Caco-2 (cell line): ENCODE data around the gene GPX6. TPM values are rescaled to one million over a fixed set of nuclear protein-coding genes. Genes with fewer than 3 reads are reported as not detected.

ENCODE experiments used
- BruUV-seq: library from RNA; stranded (reverse); fragments of 400-500 nt; replicated peaks from 2 replicates; lab custom pipeline; 2021; lab: Mats Ljungman, UMichigan
- CTCF ChIA-PET: fragments of 300-600 bp; sonication (Branson Sonifier 250); formaldehyde crosslinking; loops from one replicate; lab custom pipeline; 2022; ENCODE audit warnings: antibody characterized with exemption; lab: Charles Lee
- POLR2A ChIA-PET: fragments of 300-600 bp; sonication (Branson Sonifier 250); formaldehyde crosslinking; loops from one replicate; lab custom pipeline; 2022; ENCODE audit warnings: antibody characterized with exemption; lab: Charles Lee
- DNase-seq, 2 experiments: peaks; one replicate each; pipeline versions ENCODE4 v3.0.0 to v3.0.0-alpha.2; 2020 to 2022
- H3K27me3 ChIP-seq: replicated peaks from 2 replicates; pipeline ENCODE4 v1.6.0; 2011; ENCODE audit warnings: low read length; ENCODE audit not compliant: control insufficient read depth, insufficient read depth
- H3K36me3 ChIP-seq: 2 replicates; pipeline ENCODE4 v1.5.1; 2011; ENCODE audit warnings: low read length; ENCODE audit not compliant: control insufficient read depth, insufficient read depth
- H3K4me1 ChIP-seq: fragments of 250-450 bp; sonication (Bioruptor Pico); 2 replicates; pipeline ENCODE4 v1.5.1; 2020; ENCODE audit warnings: mild to moderate bottlenecking
- H3K4me3 ChIP-seq: 2 replicates; pipeline ENCODE4 v1.5.1; 2011; ENCODE audit warnings: low read depth, mild to moderate bottlenecking, control low read depth, low read length
- H3K9me3 ChIP-seq: fragments of 250-450 bp; sonication (Bioruptor Pico); 2 replicates; pipeline ENCODE4 v1.5.1; 2020; ENCODE audit warnings: mild to moderate bottlenecking, moderate library complexity
- H3K27ac Mint-ChIP-seq: one replicate; pipeline ENCODE4 v1.8.0; 2022; ENCODE audit warnings: mixed read lengths; ENCODE audit not compliant: unreplicated experiment
- H3K27me3 Mint-ChIP-seq: one replicate; pipeline ENCODE4 v1.8.0; 2022; ENCODE audit warnings: mixed read lengths; ENCODE audit not compliant: insufficient read depth, unreplicated experiment
- H3K36me3 Mint-ChIP-seq: one replicate; pipeline ENCODE4 v1.8.0; 2022; ENCODE audit warnings: mild to moderate bottlenecking, mixed read lengths; ENCODE audit not compliant: insufficient read depth, unreplicated experiment
- H3K4me1 Mint-ChIP-seq: one replicate; pipeline ENCODE4 v1.8.0; 2022; ENCODE audit warnings: low read depth, mixed read lengths; ENCODE audit not compliant: unreplicated experiment
- H3K4me3 Mint-ChIP-seq: one replicate; pipeline ENCODE4 v1.8.0; 2022; ENCODE audit warnings: mild to moderate bottlenecking, moderate library complexity, mixed read lengths; ENCODE audit not compliant: unreplicated experiment
- H3K9me3 Mint-ChIP-seq: one replicate; pipeline ENCODE4 v1.8.0; 2022; ENCODE audit warnings: mixed read lengths; ENCODE audit not compliant: unreplicated experiment
- CTCF ChIP-seq, 2 experiments: fragments of 200-600 bp in 1 of 2; IDR thresholded peaks; 1 replicate in 1 of 2; 2 replicates in 1 of 2; pipeline versions ENCODE4 v1.5.1 to v1.8.0; 2011 to 2022; ENCODE audit warnings: antibody characterized with exemption in 1 of 2, control low read depth in 1 of 2, inconsistent platforms in 1 of 2, low read depth in 1 of 2, low read length in 1 of 2, mild to moderate bottlenecking in 1 of 2, moderate library complexity in 1 of 2; ENCODE audit not compliant: insufficient read depth in 1 of 2, severe bottlenecking in 1 of 2, unreplicated experiment in 1 of 2
- intact Hi-C: fragments of 100-400 bp; cut with micrococcal nuclease; formaldehyde crosslinking; loops from one replicate; pipeline ENCODE4 v1.10.0; 2022; ENCODE audit not compliant: unreplicated experiment
- total RNA-seq: library from RNA; stranded (reverse); gene quantifications from 2 replicates; pipeline ENCODE4 v1.2.3, GENCODE V29; 2022

Gene GPX6
- total RNA-seq, 1 experiment from 2014 or later: not detected

GRCh38 chr6:28489366-28490204 lies 26.0 kb downstream of the GPX6 start:
- Mint-ChIP-seq H3K27ac (no peak overlapping the region), H3K36me3 (no peaks in the 10 kb centered on the region), H3K27me3 (no peaks in the 10 kb centered on the region), H3K9me3 (no peaks in the 10 kb centered on the region), H3K4me1 (no peaks in the 10 kb centered on the region), H3K4me3 (no peak overlapping the region)
- POLR2A ChIA-PET: no interaction called here
- H3K36me3 ChIP-seq: no peaks in the 10 kb centered on the region
- H3K27me3 ChIP-seq: no peaks in the 10 kb centered on the region
- no peaks in the 10 kb centered on the region for H3K4me1 ChIP-seq
- DNase-seq: no peak
- H3K9me3 ChIP-seq: no peaks in the 10 kb centered on the region
- no peak overlapping the region for H3K4me3 ChIP-seq
- intact Hi-C loops: no loop called here
- CTCF ChIA-PET: interaction anchor here (0.6 kb wide), 1 partner anchor 168 kb away, joined by 4 read pairs; no protein-coding TSS in a partner anchor
- TF ChIP-seq CTCF (IDR thresholded peaks at IDR 0.05; ENCODE audit: insufficient read depth in 1 of 2, low read depth in 1 of 2, low read length in 1 of 2, severe bottlenecking in 1 of 2, unreplicated experiment in 1 of 2): no peak
- BruUV-seq: no TSS peak

- Mint-ChIP-seq H3K9me3 (no peaks in the 10 kb centered on the region), H3K4me3 (no peak overlapping the region), H3K27ac (no peak overlapping the region), H3K27me3 (no peaks in the 10 kb centered on the region), H3K36me3 (no peaks in the 10 kb centered on the region), H3K4me1 (no peaks in the 10 kb centered on the region)
- Histone ChIP-seq H3K27me3 (no peaks in the 10 kb centered on the region), H3K36me3 (no peaks in the 10 kb centered on the region), H3K4me3 (no peak overlapping the region), H3K4me1 (no peaks in the 10 kb centered on the region), H3K9me3 (no peaks in the 10 kb centered on the region)
- ChIA-PET POLR2A (no interaction called here), CTCF (interaction anchor here (0.6 kb wide), 1 partner anchor 169 kb away, joined by 4 read pairs; no protein-coding TSS in a partner anchor)
- TF ChIP-seq CTCF (IDR thresholded peaks at IDR 0.05; ENCODE audit: insufficient read depth in 1 of 2, low read depth in 1 of 2, low read length in 1 of 2, severe bottlenecking in 1 of 2, unreplicated experiment in 1 of 2): no peak
- intact Hi-C loops: no loop called here
- no TSS peak for BruUV-seq
- DNase-seq: no peak
Observed at GRCh38 chr6:28488916-28489365, 26.7 kb downstream of the GPX6 start.

GRCh38 chr6:28486988-28487742 lies 28.4 kb downstream of the GPX6 start:
- no peaks in the 10 kb centered on the region for H3K4me1 ChIP-seq
- no peaks in the 10 kb centered on the region for H3K9me3 ChIP-seq
- no peaks in the 10 kb centered on the region for H3K4me1 Mint-ChIP-seq
- ChIA-PET POLR2A (no interaction called here), CTCF (no interaction called here)
- DNase-seq: no peak
- H3K27me3 Mint-ChIP-seq: peaks cover 1% of the 10 kb centered on the region
- H3K4me3 ChIP-seq: no peak overlapping the region
- H3K27me3 ChIP-seq: no peaks in the 10 kb centered on the region
- no peaks in the 10 kb centered on the region for H3K9me3 Mint-ChIP-seq
- intact Hi-C loops: no loop called here
- H3K27ac Mint-ChIP-seq: no peak overlapping the region
- H3K36me3 ChIP-seq: no peaks in the 10 kb centered on the region
- BruUV-seq: no TSS peak
- TF ChIP-seq CTCF (IDR thresholded peaks at IDR 0.05; ENCODE audit: insufficient read depth in 1 of 2, low read depth in 1 of 2, low read length in 1 of 2, severe bottlenecking in 1 of 2, unreplicated experiment in 1 of 2): no peak
- H3K36me3 Mint-ChIP-seq: no peaks in the 10 kb centered on the region
- no peak overlapping the region for H3K4me3 Mint-ChIP-seq
